ENCODE results near the gene ACTL8. TPM values are rescaled to one million over a fixed set of nuclear protein-coding genes. Genes with fewer than 3 reads are reported as not detected.

The ACTL8 gene
- total RNA-seq, 4 donors from 2014 or later: not detected

DNA sequence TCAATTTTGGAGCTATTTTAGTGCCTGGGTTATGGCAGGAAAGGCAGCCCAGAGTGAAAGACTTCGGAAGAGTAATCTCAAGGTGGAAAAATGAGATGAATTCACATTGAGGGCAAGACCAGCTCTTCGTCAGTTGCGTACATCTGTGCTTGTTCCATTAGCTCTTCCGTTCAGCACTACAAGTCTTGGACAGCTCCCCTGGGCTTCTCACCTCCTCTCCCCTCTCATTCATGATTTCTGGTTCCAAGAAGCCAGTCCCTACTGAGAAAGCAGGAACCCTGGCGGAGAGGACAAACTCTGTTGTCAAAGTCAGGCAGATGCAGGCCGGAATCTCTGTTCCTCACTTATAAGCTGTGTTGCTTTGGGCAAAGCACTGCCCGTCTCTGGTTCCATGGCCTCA lies 76.5 kb downstream of the ACTL8 start:
- in situ Hi-C loops (cut with MboI; ENCODE audit: low sequenced_read_pairs in 4 of 4) (no loop called here), intact Hi-C loops (cut with DNase I; ENCODE audit: low total_unique reads) (no loop called here)
- TF ChIP-seq, protein P1, sequence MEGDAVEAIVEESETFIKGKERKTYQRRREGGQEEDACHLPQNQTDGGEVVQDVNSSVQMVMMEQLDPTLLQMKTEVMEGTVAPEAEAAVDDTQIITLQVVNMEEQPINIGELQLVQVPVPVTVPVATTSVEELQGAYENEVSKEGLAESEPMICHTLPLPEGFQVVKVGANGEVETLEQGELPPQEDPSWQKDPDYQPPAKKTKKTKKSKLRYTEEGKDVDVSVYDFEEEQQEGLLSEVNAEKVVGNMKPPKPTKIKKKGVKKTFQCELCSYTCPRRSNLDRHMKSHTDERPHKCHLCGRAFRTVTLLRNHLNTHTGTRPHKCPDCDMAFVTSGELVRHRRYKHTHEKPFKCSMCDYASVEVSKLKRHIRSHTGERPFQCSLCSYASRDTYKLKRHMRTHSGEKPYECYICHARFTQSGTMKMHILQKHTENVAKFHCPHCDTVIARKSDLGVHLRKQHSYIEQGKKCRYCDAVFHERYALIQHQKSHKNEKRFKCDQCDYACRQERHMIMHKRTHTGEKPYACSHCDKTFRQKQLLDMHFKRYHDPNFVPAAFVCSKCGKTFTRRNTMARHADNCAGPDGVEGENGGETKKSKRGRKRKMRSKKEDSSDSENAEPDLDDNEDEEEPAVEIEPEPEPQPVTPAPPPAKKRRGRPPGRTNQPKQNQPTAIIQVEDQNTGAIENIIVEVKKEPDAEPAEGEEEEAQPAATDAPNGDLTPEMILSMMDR (IDR thresholded peaks at IDR 0.05 in 4 of 5, conservative IDR thresholded peaks at IDR 0.05 in 1 of 5): no peak
- no peak for TF ChIP-seq POLR2A (IDR thresholded peaks at IDR 0.05)
- Histone ChIP-seq H3K4me1 (no peaks in the 10 kb centered on the region), H3K27me3 (peaks cover 13 to 27% (median 18%) of the 10 kb centered on the region in 3 donors), H3K9me3 (no peaks in the 10 kb centered on the region), H3K27ac (no peak overlapping the region), H3K4me3 (no peak overlapping the region), H3K36me3 (no peaks in the 10 kb centered on the region)
- DNase-seq: no peak
- ATAC-seq: no peak

DNA sequence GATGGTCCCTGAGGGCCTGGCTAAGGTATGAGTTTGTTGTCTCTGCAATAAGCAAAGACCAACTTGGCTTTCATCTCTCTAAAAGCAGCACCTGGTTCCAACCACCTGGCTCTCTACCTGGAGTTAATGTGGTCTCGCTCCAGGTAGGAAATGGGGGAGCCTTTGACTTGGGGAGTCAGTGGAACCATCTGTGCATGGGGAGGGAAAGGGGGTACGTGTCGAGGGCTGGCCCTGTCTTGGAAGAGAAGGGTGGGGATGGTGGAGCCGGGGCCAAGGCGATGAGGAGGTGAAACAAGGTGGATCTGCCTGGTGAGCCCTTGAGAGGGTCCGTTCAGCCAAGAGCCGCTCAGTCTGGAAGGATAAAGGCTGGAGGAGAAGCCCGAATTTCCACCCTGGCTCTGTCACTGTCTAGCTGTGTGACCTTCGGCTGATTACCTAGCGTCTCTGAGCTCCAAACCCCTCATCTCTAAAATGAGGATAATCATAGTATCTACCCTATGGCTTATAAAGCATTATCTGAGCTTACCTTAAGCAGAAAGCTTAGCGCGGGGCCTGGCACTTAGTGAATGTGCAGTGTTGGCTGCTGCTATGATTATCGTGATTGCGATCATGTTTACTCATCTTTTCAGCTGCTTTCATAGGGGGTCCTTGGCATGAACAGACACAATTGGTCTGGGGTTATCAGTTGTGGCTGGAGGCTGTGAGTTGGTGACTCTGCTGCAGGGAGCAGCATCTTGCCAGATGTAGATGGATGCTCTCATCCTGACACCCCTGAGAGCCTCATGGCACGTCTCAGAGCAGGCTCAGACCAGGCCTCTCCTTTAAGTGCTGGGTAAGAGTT lies 78.7 kb downstream of the ACTL8 start:
- Histone ChIP-seq H3K4me1 (no peaks in the 10 kb centered on the region), H3K36me3 (no peaks in the 10 kb centered on the region), H3K9me3 (no peaks in the 10 kb centered on the region), H3K27me3 (peaks cover 0 to 18% (median 10%) of the 10 kb centered on the region in 3 donors), H3K27ac (no peak overlapping the region), H3K4me3 (no peak overlapping the region)
- in situ Hi-C loops (cut with MboI; ENCODE audit: low sequenced_read_pairs in 4 of 4) (no loop called here), intact Hi-C loops (cut with DNase I; ENCODE audit: low total_unique reads) (no loop called here)
- no peak for ATAC-seq
- DNase-seq: no peak
- no peak for TF ChIP-seq POLR2A (IDR thresholded peaks at IDR 0.05)
- TF ChIP-seq, protein P1 (IDR thresholded peaks at IDR 0.05 in 4 of 5, conservative IDR thresholded peaks at IDR 0.05 in 1 of 5): no peak

DNA sequence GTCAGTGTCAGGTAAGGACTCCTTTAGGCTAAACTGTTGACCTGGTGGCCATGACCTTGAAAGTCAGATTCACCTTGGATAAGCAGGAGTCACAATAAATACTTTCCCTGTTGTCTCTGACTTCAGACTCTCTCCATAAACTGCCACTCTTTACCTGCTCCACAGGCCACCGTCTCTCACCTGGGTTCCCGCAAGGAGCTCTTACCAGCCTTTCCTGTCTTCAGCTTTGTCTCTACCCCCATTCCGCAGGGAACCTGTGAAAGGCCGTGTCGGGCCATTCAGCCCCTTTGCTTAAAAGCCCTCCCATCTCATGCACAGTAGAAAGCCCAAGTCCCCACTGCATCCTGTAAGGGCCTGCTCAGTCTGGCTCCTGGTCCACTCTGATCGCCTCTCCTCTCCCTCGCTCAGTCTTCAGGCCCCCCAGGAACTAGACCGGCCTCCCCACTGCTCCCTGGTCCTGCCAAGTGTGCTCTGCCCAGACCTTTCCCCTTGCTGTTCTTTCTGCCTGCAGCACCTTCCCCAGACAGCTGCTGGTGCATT lies 79.5 kb downstream of the ACTL8 start:
- no peak for DNase-seq
- no peaks in the 10 kb centered on the region for H3K9me3 ChIP-seq
- in situ Hi-C loops (cut with MboI; ENCODE audit: low sequenced_read_pairs in 4 of 4) (no loop called here), intact Hi-C loops (cut with DNase I; ENCODE audit: low total_unique reads) (no loop called here)
- no peak overlapping the region for H3K4me3 ChIP-seq
- no peak overlapping the region for H3K27ac ChIP-seq
- no peak for TF ChIP-seq POLR2A (IDR thresholded peaks at IDR 0.05)
- TF ChIP-seq, protein P1 (IDR thresholded peaks at IDR 0.05 in 4 of 5, conservative IDR thresholded peaks at IDR 0.05 in 1 of 5): no peak
- peaks cover 0 to 18% (median 10%) of the 10 kb centered on the region in 3 donors for H3K27me3 ChIP-seq
- H3K4me1 ChIP-seq: no peaks in the 10 kb centered on the region
- ATAC-seq: no peak
- no peaks in the 10 kb centered on the region for H3K36me3 ChIP-seq

DNA sequence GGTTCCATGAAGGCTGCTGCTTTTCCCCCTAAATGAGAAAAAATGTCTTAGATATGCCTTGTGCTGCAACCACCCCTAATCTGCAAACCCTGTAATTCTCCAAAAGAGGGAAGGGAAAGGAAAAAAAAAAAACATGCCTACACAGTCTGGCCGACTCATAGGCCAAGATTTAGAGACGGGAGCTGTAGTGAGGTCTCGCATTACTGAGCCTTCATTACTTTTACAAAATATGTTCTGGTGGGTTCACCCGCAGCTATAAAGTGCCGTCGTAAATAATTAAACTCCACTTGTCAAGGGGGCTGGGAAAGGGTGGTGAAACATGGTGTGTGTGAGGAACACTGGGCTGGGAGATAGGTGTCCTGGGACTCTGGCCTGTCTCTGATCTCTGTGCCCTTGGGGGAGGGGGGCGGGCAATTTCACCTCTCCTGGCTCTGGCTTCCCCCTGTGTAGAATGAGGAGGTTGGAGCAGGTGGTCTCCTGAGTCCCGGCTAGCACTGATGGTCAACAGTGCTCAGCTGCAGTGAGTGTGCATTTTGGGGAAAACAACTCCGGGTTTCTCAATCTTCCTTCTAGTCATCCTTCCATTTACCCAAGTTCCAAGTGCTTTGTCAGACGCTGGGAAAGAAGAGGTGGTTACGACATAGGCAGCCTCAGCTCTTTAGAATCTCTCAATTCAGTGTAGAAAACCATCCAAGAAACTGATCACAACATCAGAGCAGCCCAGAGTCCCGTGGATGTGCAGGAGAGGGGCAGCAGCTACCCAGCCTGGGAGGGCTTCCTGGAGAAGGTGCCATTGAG lies 82.3 kb downstream of the ACTL8 start:
- DNase-seq (no peak), ATAC-seq (no peak)
- Histone ChIP-seq H3K27me3 (peaks cover 5 to 25% (median 10%) of the 10 kb centered on the region in 3 donors), H3K27ac (no peak overlapping the region), H3K9me3 (no peaks in the 10 kb centered on the region), H3K36me3 (no peaks in the 10 kb centered on the region), H3K4me3 (no peak overlapping the region), H3K4me1 (no peaks in the 10 kb centered on the region)
- intact Hi-C loops (cut with DNase I; ENCODE audit: low total_unique reads): no loop called here
- in situ Hi-C loops (cut with MboI; ENCODE audit: low sequenced_read_pairs in 4 of 4): no loop called here
- no peak for TF ChIP-seq POLR2A (IDR thresholded peaks at IDR 0.05)
- TF ChIP-seq, protein P1 (IDR thresholded peaks at IDR 0.05 in 4 of 5, conservative IDR thresholded peaks at IDR 0.05 in 1 of 5): no peak
